Panc1 (cell line): ENCODE results near the gene MAPK7. TPM values are rescaled to one million over a fixed set of nuclear protein-coding genes. Genes with fewer than 3 reads are reported as not detected.

ENCODE experiments used
- ATAC-seq: fragments of 200-7000 bp; cut with Tn5 transposase; 2 replicates; pipeline ENCODE4 v1.9.1; 2020; ENCODE audit warnings: mild to moderate bottlenecking, moderate library complexity
- BruUV-seq: library from RNA; stranded (reverse); fragments of 400-500 nt; replicated peaks from 2 replicates; lab custom pipeline; 2021; lab: Mats Ljungman, UMichigan
- CTCF ChIA-PET: fragments of 300-600 bp; sonication (Branson Sonifier 250); formaldehyde crosslinking; loops from one replicate; lab custom pipeline; 2022; ENCODE audit warnings: antibody characterized with exemption; lab: Charles Lee
- POLR2A ChIA-PET: fragments of 300-600 bp; sonication (Branson Sonifier 250); formaldehyde crosslinking; loops from one replicate; lab custom pipeline; 2022; ENCODE audit warnings: antibody characterized with exemption; lab: Charles Lee
- DNase-seq: peaks from one replicate; pipeline ENCODE4 v3.0.0-alpha.2; 2010; ENCODE audit warnings: low read depth, low spot score
- H3K27ac ChIP-seq: 2 replicates; pipeline ENCODE4 v1.5.1; 2011; ENCODE audit warnings: mild to moderate bottlenecking, low read length, inconsistent platforms
- H3K27me3 ChIP-seq: fragments of 200-500 bp; sonication (Bioruptor generic); 2 replicates; pipeline ENCODE4 v1.6.0; 2014; ENCODE audit warnings: low read length, inconsistent platforms; ENCODE audit not compliant: control insufficient read depth, insufficient read depth
- H3K36me3 ChIP-seq: fragments of 200-500 bp; sonication (Bioruptor generic); 2 replicates; pipeline ENCODE4 v1.5.1; 2014; ENCODE audit warnings: inconsistent platforms, mild to moderate bottlenecking, low read length, moderate library complexity; ENCODE audit not compliant: control insufficient read depth, insufficient read depth
- H3K4me1 ChIP-seq: 2 replicates; pipeline ENCODE4 v1.5.1; 2011; ENCODE audit warnings: inconsistent platforms, mild to moderate bottlenecking, low read length, moderate library complexity; ENCODE audit not compliant: control insufficient read depth, insufficient read depth
- H3K4me3 ChIP-seq, 2 experiments: 2 replicates each; pipeline ENCODE4 v1.5.1; 2011 to 2012; ENCODE audit warnings: low read depth in 2 of 2, low read length in 2 of 2, mild to moderate bottlenecking in 2 of 2, inconsistent platforms in 1 of 2, moderate library complexity in 1 of 2
- H3K9me3 ChIP-seq: fragments of 200-500 bp; sonication (Bioruptor generic); 2 replicates; pipeline ENCODE4 v1.5.1; 2014; ENCODE audit warnings: low read depth, mild to moderate bottlenecking, inconsistent platforms, low read length, moderate library complexity; ENCODE audit not compliant: control insufficient read depth, insufficient read depth
- POLR2AphosphoS5 ChIP-seq: IDR thresholded peaks from 2 replicates; pipeline ENCODE4 v1.6.1; 2012; ENCODE audit warnings: mild to moderate bottlenecking, low read depth, low read length, moderate library complexity
- SIN3A ChIP-seq: IDR thresholded peaks from 2 replicates; pipeline ENCODE4 v1.6.1; 2012; ENCODE audit warnings: low read depth, mild to moderate bottlenecking, low read length, moderate library complexity, borderline replicate concordance; ENCODE audit not compliant: insufficient read depth
- TCF7L2 ChIP-seq: IDR thresholded peaks from 2 replicates; pipeline ENCODE4 v1.6.1; 2011; ENCODE audit warnings: mild to moderate bottlenecking, low read depth, low read length, inconsistent platforms
- in situ Hi-C: cut with HindIII; loops from 2 replicates; pipeline ENCODE4 v1.10.0; 2016; ENCODE audit warnings: low sequenced_read_pairs, low pct_unique_long_range_greater_than_20kb
- intact Hi-C: fragments of 100-400 bp; cut with micrococcal nuclease; formaldehyde crosslinking; loops from one replicate; pipeline ENCODE4 v1.10.0; 2022; ENCODE audit not compliant: unreplicated experiment
- total RNA-seq: library from RNA; stranded (reverse); gene quantifications from one replicate; pipeline ENCODE4 v1.2.1, GENCODE V29; 2021; ENCODE audit not compliant: unreplicated experiment
- TF ChIP-seq, protein P1 (sequence below): fragments of 450-650 bp; IDR thresholded peaks from 2 replicates; pipeline ENCODE4 v1.5.1; 2017; ENCODE audit warnings: mild to moderate bottlenecking
- TF ChIP-seq, protein P2 (sequence below), 2 experiments: IDR thresholded peaks; 2 replicates each; pipeline ENCODE4 v1.6.1; 2011 to 2012; ENCODE audit warnings: low read depth in 2 of 2, control low read depth in 1 of 2, low read length in 1 of 2, mild to moderate bottlenecking in 1 of 2, moderate library complexity in 1 of 2; ENCODE audit not compliant: insufficient read depth in 1 of 2

Gene MAPK7
- total RNA-seq, 1 experiment from 2014 or later: 28.9 TPM

DNA sequence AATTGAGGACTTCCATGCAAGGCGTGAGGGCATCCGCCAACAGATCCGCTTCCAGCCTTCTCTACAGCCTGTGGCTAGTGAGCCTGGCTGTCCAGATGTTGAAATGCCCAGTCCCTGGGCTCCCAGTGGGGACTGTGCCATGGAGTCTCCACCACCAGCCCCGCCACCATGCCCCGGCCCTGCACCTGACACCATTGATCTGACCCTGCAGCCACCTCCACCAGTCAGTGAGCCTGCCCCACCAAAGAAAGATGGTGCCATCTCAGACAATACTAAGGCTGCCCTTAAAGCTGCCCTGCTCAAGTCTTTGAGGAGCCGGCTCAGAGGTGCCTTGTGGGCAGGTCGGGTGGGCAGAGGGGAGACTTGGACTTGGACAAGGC is 3.1 kb downstream of the MAPK7 start:
- in situ Hi-C loops (no loop called here), intact Hi-C loops (no loop called here)
- BruUV-seq: no TSS peak
- Histone ChIP-seq H3K9me3 (no peaks in the 10 kb centered on the region), H3K4me1 (peaks cover 4% of the 10 kb centered on the region; the same call in 1 of the 2 replicates), H3K36me3 (peaks cover 6% of the 10 kb centered on the region), H3K27me3 (no peaks in the 10 kb centered on the region), H3K4me3 (no peak overlapping the region), H3K27ac (no peak overlapping the region)
- CTCF ChIA-PET: no interaction called here
- no peak for TF ChIP-seq TCF7L2
- TF ChIP-seq, protein P1, sequence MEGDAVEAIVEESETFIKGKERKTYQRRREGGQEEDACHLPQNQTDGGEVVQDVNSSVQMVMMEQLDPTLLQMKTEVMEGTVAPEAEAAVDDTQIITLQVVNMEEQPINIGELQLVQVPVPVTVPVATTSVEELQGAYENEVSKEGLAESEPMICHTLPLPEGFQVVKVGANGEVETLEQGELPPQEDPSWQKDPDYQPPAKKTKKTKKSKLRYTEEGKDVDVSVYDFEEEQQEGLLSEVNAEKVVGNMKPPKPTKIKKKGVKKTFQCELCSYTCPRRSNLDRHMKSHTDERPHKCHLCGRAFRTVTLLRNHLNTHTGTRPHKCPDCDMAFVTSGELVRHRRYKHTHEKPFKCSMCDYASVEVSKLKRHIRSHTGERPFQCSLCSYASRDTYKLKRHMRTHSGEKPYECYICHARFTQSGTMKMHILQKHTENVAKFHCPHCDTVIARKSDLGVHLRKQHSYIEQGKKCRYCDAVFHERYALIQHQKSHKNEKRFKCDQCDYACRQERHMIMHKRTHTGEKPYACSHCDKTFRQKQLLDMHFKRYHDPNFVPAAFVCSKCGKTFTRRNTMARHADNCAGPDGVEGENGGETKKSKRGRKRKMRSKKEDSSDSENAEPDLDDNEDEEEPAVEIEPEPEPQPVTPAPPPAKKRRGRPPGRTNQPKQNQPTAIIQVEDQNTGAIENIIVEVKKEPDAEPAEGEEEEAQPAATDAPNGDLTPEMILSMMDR: no peak
- POLR2A ChIA-PET: no interaction called here
- no peak for DNase-seq
- ATAC-seq: no peak

DNA sequence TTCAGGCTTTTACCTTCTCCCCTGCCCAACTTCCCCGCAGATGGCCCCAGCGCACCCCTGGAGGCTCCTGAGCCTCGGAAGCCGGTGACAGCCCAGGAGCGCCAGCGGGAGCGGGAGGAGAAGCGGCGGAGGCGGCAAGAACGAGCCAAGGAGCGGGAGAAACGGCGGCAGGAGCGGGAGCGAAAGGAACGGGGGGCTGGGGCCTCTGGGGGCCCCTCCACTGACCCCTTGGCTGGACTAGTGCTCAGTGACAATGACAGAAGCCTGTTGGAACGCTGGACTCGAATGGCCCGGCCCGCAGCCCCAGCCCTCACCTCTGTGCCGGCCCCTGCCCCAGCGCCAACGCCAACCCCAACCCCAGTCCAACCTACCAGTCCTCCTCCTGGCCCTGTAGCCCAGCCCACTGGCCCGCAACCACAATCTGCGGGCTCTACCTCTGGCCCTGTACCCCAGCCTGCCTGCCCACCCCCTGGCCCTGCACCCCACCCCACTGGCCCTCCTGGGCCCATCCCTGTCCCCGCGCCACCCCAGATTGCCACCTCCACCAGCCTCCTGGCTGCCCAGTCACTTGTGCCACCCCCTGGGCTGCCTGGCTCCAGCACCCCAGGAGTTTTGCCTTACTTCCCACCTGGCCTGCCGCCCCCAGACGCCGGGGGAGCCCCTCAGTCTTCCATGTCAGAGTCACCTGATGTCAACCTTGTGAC is 3.6 kb downstream of the MAPK7 start:
- peaks cover 5% of the 10 kb centered on the region; the same call in 1 of the 2 replicates for H3K4me1 ChIP-seq
- H3K27ac ChIP-seq: no peak overlapping the region
- CTCF ChIA-PET: no interaction called here
- TF ChIP-seq TCF7L2 (no peak), POLR2AphosphoS5 (no peak), SIN3A (no peak)
- TF ChIP-seq, protein P2, sequence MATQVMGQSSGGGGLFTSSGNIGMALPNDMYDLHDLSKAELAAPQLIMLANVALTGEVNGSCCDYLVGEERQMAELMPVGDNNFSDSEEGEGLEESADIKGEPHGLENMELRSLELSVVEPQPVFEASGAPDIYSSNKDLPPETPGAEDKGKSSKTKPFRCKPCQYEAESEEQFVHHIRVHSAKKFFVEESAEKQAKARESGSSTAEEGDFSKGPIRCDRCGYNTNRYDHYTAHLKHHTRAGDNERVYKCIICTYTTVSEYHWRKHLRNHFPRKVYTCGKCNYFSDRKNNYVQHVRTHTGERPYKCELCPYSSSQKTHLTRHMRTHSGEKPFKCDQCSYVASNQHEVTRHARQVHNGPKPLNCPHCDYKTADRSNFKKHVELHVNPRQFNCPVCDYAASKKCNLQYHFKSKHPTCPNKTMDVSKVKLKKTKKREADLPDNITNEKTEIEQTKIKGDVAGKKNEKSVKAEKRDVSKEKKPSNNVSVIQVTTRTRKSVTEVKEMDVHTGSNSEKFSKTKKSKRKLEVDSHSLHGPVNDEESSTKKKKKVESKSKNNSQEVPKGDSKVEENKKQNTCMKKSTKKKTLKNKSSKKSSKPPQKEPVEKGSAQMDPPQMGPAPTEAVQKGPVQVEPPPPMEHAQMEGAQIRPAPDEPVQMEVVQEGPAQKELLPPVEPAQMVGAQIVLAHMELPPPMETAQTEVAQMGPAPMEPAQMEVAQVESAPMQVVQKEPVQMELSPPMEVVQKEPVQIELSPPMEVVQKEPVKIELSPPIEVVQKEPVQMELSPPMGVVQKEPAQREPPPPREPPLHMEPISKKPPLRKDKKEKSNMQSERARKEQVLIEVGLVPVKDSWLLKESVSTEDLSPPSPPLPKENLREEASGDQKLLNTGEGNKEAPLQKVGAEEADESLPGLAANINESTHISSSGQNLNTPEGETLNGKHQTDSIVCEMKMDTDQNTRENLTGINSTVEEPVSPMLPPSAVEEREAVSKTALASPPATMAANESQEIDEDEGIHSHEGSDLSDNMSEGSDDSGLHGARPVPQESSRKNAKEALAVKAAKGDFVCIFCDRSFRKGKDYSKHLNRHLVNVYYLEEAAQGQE (IDR thresholded peaks at IDR 0.05; ENCODE audit: insufficient read depth in 1 of 2, low read depth in 2 of 2, low read length in 1 of 2): no peak
- TF ChIP-seq, protein P1: no peak
- in situ Hi-C loops: no loop called here
- POLR2A ChIA-PET: no interaction called here
- DNase-seq (no peak), ATAC-seq (no peak)
- no peaks in the 10 kb centered on the region for H3K9me3 ChIP-seq
- no peak overlapping the region for H3K4me3 ChIP-seq
- H3K36me3 ChIP-seq: peaks cover 6% of the 10 kb centered on the region
- no peaks in the 10 kb centered on the region for H3K27me3 ChIP-seq
- intact Hi-C loops: no loop called here
- BruUV-seq: no TSS peak
